Esophagus muscularis mucosa (tissue), 4 donors: Measurements from ENCODE around the gene COMMD4. TPM values are rescaled to one million over a fixed set of nuclear protein-coding genes. Genes with fewer than 3 reads are reported as not detected.

Experiments used
- DNase-seq: peaks from one replicate; pipeline ENCODE4 v3.0.0-alpha.2; 2017; ENCODE audit errors: extremely low spot score
- H3K27ac ChIP-seq, 4 donors: fragments of 200-600 bp; sonication (generic); replicated peaks in 1 of 4; 1 replicate in 3 of 4; 2 replicates in 1 of 4; pipeline ENCODE4 v1.5.1; 2016 to 2019; ENCODE audit warnings: mild to moderate bottlenecking in 1 of 4
- H3K27me3 ChIP-seq, 4 donors: fragments of 200-600 bp; sonication (generic); one replicate each; pipeline versions ENCODE4 v1.5.1 to v1.6.0; 2016 to 2019
- H3K36me3 ChIP-seq, 4 donors: fragments of 200-600 bp; sonication (generic); one replicate each; pipeline ENCODE4 v1.5.1; 2016 to 2019
- H3K4me1 ChIP-seq, 4 donors: fragments of 200-600 bp; sonication (generic); one replicate each; pipeline ENCODE4 v1.5.1; 2016 to 2019
- H3K4me3 ChIP-seq, 4 donors: fragments of 200-600 bp; sonication (generic); 1 replicate in 2 of 4; 2 replicates in 2 of 4; pipeline ENCODE4 v1.5.1; 2016 to 2019; ENCODE audit warnings: mild to moderate bottlenecking in 4 of 4, moderate library complexity in 1 of 4
- H3K9me3 ChIP-seq, 4 donors: fragments of 200-600 bp; sonication (generic); 1 replicate in 3 of 4; 2 replicates in 1 of 4; pipeline ENCODE4 v1.5.1; 2016 to 2019
- CTCF ChIP-seq, 3 experiments: fragments of 200-600 bp in 2 of 3; fragments of 450-650 bp in 1 of 3; sonication (generic) in 2 of 3; IDR thresholded peaks; one replicate each; pipeline ENCODE4 v1.5.1; 2017 to 2019; ENCODE audit warnings: antibody characterized with exemption in 3 of 3, mild to moderate bottlenecking in 2 of 3, moderate library complexity in 1 of 3
- EP300 ChIP-seq: sonication (generic); formaldehyde crosslinking; IDR thresholded peaks from one replicate; pipeline ENCODE4 v1.6.1; 2017; ENCODE audit warnings: antibody characterized with exemption
- POLR2A ChIP-seq: fragments of 450-650 bp; IDR thresholded peaks from one replicate; pipeline ENCODE4 v1.6.1; 2017; ENCODE audit warnings: antibody characterized with exemption, moderate library complexity, mild to moderate bottlenecking, low read depth
- POLR2AphosphoS5 ChIP-seq, 2 donors: sonication (generic); formaldehyde crosslinking; IDR thresholded peaks; one replicate each; pipeline ENCODE4 v1.6.1; 2017; ENCODE audit warnings: antibody characterized with exemption in 2 of 2
- WGBS: methylation state at CpG from one replicate; pipeline ENCODE4 v1.1.5; 2018; 5-methylcytosine and 5-hydroxymethylcytosine counted together
- intact Hi-C: fragments of 100-400 bp; cut with DNase I; formaldehyde crosslinking; loops from one replicate; pipeline ENCODE4 v1.15.1; 2023
- total RNA-seq, 4 donors: library from RNA; depleted of rRNA; stranded (reverse); fragments of >200 nt; gene quantifications; one replicate each; pipeline versions ENCODE4 v1.1.0 to v1.2.1, GENCODE V29; 2016

COMMD4 gene
- total RNA-seq, 4 donors from 2014 or later = 32.0 to 73.0 (median 50.6) TPM

GRCh38 chr15:75354454-75354853, 18.6 kb downstream of the COMMD4 start:
- intact Hi-C loops = no loop called here
- DNase-seq = no peak
- H3K27me3 ChIP-seq = no peaks in the 10 kb centered on the region
- no peak overlapping the region for H3K27ac ChIP-seq
- peaks cover 27 to 57% (median 53%) of the 10 kb centered on the region in 4 donors for H3K36me3 ChIP-seq
- H3K9me3 ChIP-seq = no peaks in the 10 kb centered on the region
- H3K4me3 ChIP-seq = no peak overlapping the region
- TF ChIP-seq EP300 (no peak), CTCF (IDR thresholded peaks at IDR 0.05) (no peak), POLR2A (no peak), POLR2AphosphoS5 (IDR thresholded peaks at IDR 0.05) (no peak)
- 89% methylated on average over 5 of the region's 7 CpGs for WGBS
- peaks cover 0 to 8% (median 4%) of the 10 kb centered on the region in 4 donors for H3K4me1 ChIP-seq

GRCh38 chr15:75355369-75355768, 19.5 kb downstream of the COMMD4 start:
- H3K4me3 ChIP-seq = no peak overlapping the region
- WGBS = 100% methylated on average over 3 of the region's 4 CpGs
- H3K27ac ChIP-seq = no peak overlapping the region
- H3K9me3 ChIP-seq = no peaks in the 10 kb centered on the region
- H3K36me3 ChIP-seq = peaks cover 34 to 66% (median 63%) of the 10 kb centered on the region in 4 donors
- DNase-seq = no peak
- H3K4me1 ChIP-seq = peaks cover 0 to under 1% (median 0%) of the 10 kb centered on the region in 4 donors
- H3K27me3 ChIP-seq = no peaks in the 10 kb centered on the region
- intact Hi-C loops = no loop called here
- TF ChIP-seq POLR2A = no peak
- TF ChIP-seq CTCF (IDR thresholded peaks at IDR 0.05) = no peak
- TF ChIP-seq POLR2AphosphoS5 (IDR thresholded peaks at IDR 0.05) = no peak
- TF ChIP-seq EP300 = no peak

GRCh38 chr15:75356006-75356405, 20.1 kb downstream of the COMMD4 start:
- no peak for DNase-seq
- no peak for TF ChIP-seq CTCF (IDR thresholded peaks at IDR 0.05)
- no peak for TF ChIP-seq EP300
- no peak for TF ChIP-seq POLR2AphosphoS5 (IDR thresholded peaks at IDR 0.05)
- TF ChIP-seq POLR2A = no peak
- Histone ChIP-seq H3K4me1 (no peaks in the 10 kb centered on the region), H3K27me3 (no peaks in the 10 kb centered on the region), H3K9me3 (no peaks in the 10 kb centered on the region), H3K27ac (no peak overlapping the region), H3K36me3 (peaks cover 34 to 73% (median 69%) of the 10 kb centered on the region in 4 donors), H3K4me3 (no peak overlapping the region)
- intact Hi-C loops = no loop called here
- 93% methylated on average over 10 of the region's 28 CpGs for WGBS

- Histone ChIP-seq H3K27me3 (no peaks in the 10 kb centered on the region), H3K36me3 (peaks cover 34 to 78% (median 74%) of the 10 kb centered on the region in 4 donors), H3K9me3 (no peaks in the 10 kb centered on the region), H3K4me1 (no peaks in the 10 kb centered on the region), H3K27ac (no peak overlapping the region), H3K4me3 (no peak overlapping the region)
- DNase-seq = no peak
- WGBS = 96% methylated on average over 20 of the region's 20 CpGs
- intact Hi-C loops = no loop called here
- TF ChIP-seq POLR2AphosphoS5 (IDR thresholded peaks at IDR 0.05) (no peak), EP300 (no peak), POLR2A (no peak), CTCF (IDR thresholded peaks at IDR 0.05) (no peak)
Measured at GRCh38 chr15:75356517-75356916, 20.7 kb downstream of the COMMD4 start.

GRCh38 chr15:75357976-75358673, 22.3 kb downstream of the COMMD4 start:
- intact Hi-C loops = no loop called here
- Histone ChIP-seq H3K27me3 (no peaks in the 10 kb centered on the region), H3K27ac (no peak overlapping the region), H3K4me1 (no peaks in the 10 kb centered on the region), H3K9me3 (no peaks in the 10 kb centered on the region), H3K36me3 (peaks cover 39 to 94% (median 90%) of the 10 kb centered on the region in 4 donors), H3K4me3 (no peak overlapping the region)
- WGBS = 94% methylated on average over 13 of the region's 17 CpGs
- DNase-seq = no peak
- no peak for TF ChIP-seq POLR2A
- no peak for TF ChIP-seq EP300
- TF ChIP-seq CTCF (IDR thresholded peaks at IDR 0.05) = no peak
- TF ChIP-seq POLR2AphosphoS5 (IDR thresholded peaks at IDR 0.05) = no peak
